Liver (tissue), 3 donors: ENCODE results near the gene ARHGAP30.

Experiments used
- ATF3 ChIP-seq: IDR thresholded peaks from 2 replicates; pipeline ENCODE4 v1.6.1; 2016; ENCODE audit warnings: antibody characterized with exemption
- CTCF ChIP-seq: fragments of 150-350 bp; IDR thresholded peaks from 2 replicates; pipeline ENCODE4 v1.5.1; 2017; ENCODE audit warnings: improper control_type of control experiment, low read depth, low read length; ENCODE audit not compliant: missing input control
- EGR1 ChIP-seq, 2 donors: IDR thresholded peaks; 2 replicates each; pipeline ENCODE4 v1.6.1; 2016 to 2018; ENCODE audit warnings: antibody characterized with exemption in 2 of 2, low read depth in 2 of 2
- GABPA ChIP-seq, 2 donors: IDR thresholded peaks in 1 of 2; conservative IDR thresholded peaks in 1 of 2; 2 replicates each; pipeline ENCODE4 v1.6.1; 2016; ENCODE audit warnings: antibody characterized with exemption in 2 of 2, mild to moderate bottlenecking in 1 of 2, moderate library complexity in 1 of 2
- HNF4G ChIP-seq: IDR thresholded peaks from 2 replicates; pipeline ENCODE4 v1.6.1; 2016; ENCODE audit warnings: antibody characterized with exemption
- JUND ChIP-seq, 2 donors: IDR thresholded peaks; 2 replicates each; pipeline ENCODE4 v1.6.1; 2016; ENCODE audit warnings: antibody characterized with exemption in 2 of 2
- RAD21 ChIP-seq, 2 donors: IDR thresholded peaks; 2 replicates each; pipeline ENCODE4 v1.6.1; 2016; ENCODE audit warnings: antibody characterized with exemption in 2 of 2, mild to moderate bottlenecking in 2 of 2
- REST ChIP-seq: IDR thresholded peaks from 2 replicates; pipeline ENCODE4 v1.6.1; 2016; ENCODE audit warnings: antibody characterized with exemption, mild to moderate bottlenecking
- SP1 ChIP-seq: IDR thresholded peaks from 2 replicates; pipeline ENCODE4 v1.6.1; 2018; ENCODE audit warnings: antibody characterized with exemption, mild to moderate bottlenecking
- YY1 ChIP-seq: IDR thresholded peaks from 2 replicates; pipeline ENCODE4 v1.6.1; 2016; ENCODE audit warnings: antibody characterized with exemption, mild to moderate bottlenecking
- TF ChIP-seq, protein P1 (sequence below): IDR thresholded peaks from 2 replicates; pipeline ENCODE4 v1.6.1; 2016; ENCODE audit warnings: antibody characterized with exemption
- donor health status: healthy.
- donor health status: healthy.

DNA sequence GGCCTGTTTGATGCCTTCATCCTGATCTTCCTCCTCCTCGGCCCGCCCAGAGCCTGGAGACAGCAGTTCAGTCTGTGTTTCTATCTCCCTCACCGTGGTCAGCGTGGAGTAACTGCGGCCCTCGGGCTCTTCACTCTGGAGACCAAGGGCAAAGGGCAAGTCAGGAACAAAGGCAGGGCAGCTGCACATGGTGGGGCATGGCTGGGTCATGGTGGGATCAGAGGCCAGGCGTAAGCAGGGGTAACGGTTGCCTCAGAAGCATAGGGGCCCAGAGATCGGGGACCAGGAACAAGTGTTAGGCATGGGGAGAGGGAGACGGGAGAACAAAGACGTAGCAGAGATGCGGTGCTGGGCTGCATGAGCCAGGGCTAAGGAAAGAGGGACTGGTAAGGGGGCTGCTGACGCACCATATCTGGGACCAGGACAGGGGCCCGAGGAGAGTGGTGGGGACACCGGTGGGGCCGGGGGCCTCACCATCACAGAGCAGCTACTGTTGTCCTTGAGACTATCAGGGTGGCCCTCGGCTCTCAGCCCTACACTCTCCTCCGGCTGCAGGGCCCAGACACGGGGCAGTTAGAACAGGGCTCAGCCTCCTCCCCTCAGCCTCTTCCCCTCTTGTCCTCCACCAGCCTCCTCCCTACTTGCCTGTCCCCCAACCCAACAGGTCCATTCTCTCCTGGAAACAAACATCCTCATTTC lies 3.2 kb upstream of the ARHGAP30 start:
- TF ChIP-seq CTCF (no peak), HNF4G (no peak), EGR1 (IDR thresholded peaks at IDR 0.05; ENCODE audit: low read depth in 2 of 2) (no peak), REST (no peak), SP1 (no peak), ATF3 (no peak), RAD21 (IDR thresholded peaks at IDR 0.05) (no peak), JUND (IDR thresholded peaks at IDR 0.05) (no peak), YY1 (no peak), GABPA (IDR thresholded peaks at IDR 0.05 in 1 of 2, conservative IDR thresholded peaks at IDR 0.05 in 1 of 2) (no peak)
- TF ChIP-seq, protein P1, sequence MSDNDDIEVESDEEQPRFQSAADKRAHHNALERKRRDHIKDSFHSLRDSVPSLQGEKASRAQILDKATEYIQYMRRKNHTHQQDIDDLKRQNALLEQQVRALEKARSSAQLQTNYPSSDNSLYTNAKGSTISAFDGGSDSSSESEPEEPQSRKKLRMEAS, result no peak
